Measurements from ENCODE around the gene TSPAN2. TPM values are rescaled to one million over a fixed set of nuclear protein-coding genes. Genes with fewer than 3 reads are reported as not detected.

The TSPAN2 gene
- total and polyA plus RNA-seq, 2 experiments from 2014 or later, result 2.8 to 4.1 TPM

DNA sequence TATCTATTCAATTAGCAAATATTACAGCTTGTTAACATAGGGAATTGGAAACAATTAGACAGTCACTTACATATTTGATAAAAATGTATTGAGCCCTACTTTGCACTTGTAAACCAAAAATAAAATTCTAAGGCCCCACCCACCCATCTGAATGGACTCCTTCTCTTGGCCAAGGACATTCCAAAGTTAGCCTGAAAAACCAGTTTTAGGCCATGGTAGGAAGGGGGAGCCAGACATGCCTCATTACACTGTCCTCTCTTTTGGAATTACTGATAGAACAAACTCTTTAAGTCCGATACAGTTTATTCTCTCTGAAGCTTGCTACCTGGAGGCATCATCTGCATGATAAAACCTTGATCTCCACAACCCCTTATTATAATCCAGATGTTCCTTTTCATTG lies 28.0 kb upstream of the TSPAN2 start:
- Histone ChIP-seq H3K4me3 (no peak overlapping the region), H3K4me1 (ENCODE audit: insufficient read depth) (no peaks in the 10 kb centered on the region), H4K20me1 (ENCODE audit: insufficient read depth, poor library complexity, severe bottlenecking) (no peaks in the 10 kb centered on the region), H3K27me3 (no peaks in the 10 kb centered on the region), H2AFZ (no peak overlapping the region), H3K9me3 (ENCODE audit: low read depth) (no peaks in the 10 kb centered on the region), H3K27ac (no peak overlapping the region), H3K79me2 (no peaks in the 10 kb centered on the region), H3K36me3 (replicated peaks; ENCODE audit: insufficient read depth, low read depth) (no peaks in the 10 kb centered on the region), H3K4me2 (no peak overlapping the region), H3K9me2 (replicated peaks; ENCODE audit: insufficient read depth) (no peaks in the 10 kb centered on the region)
- TF ChIP-seq EZH2 (IDR thresholded peaks at IDR 0.05; ENCODE audit: borderline replicate concordance), result no peak
- no peak for TF ChIP-seq EZH2phosphoT487 (IDR thresholded peaks at IDR 0.05; ENCODE audit: low read depth, severe bottlenecking, unreplicated experiment)
- TF ChIP-seq CTCF (IDR thresholded peaks at IDR 0.05; ENCODE audit: poor library complexity), result no peak
- WGBS (ENCODE audit: low lambda C conversion rate, missing lambda C conversion rate), result 75% methylated on average over 1 of the region's 1 CpG
- DNase-seq (ENCODE audit: low spot score), result no peak

DNA sequence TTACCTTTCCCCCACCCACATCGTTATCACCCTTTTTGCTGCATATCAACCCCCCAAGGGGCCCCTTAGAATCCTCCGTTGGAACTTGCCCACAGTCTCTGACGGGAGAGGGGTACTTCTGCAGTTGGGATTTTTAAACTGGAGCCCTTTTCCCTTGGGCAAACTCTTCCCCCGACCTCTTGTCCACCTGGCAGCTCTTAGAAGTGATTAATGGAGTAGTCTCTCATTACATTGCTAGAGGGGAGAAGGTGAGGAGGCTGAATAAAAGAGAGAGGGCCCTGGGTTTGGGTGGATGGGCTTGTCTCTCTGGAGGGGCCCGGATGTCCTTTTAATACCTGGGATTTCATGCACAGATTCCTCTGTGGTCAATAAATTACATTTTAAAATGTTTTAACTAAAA lies 27.2 kb upstream of the TSPAN2 start:
- Histone ChIP-seq H3K36me3 (replicated peaks; ENCODE audit: insufficient read depth, low read depth) (no peaks in the 10 kb centered on the region), H3K9me2 (replicated peaks; ENCODE audit: insufficient read depth) (no peaks in the 10 kb centered on the region), H2AFZ (no peak overlapping the region), H3K4me1 (ENCODE audit: insufficient read depth) (no peaks in the 10 kb centered on the region), H3K27me3 (no peaks in the 10 kb centered on the region), H4K20me1 (ENCODE audit: insufficient read depth, poor library complexity, severe bottlenecking) (no peaks in the 10 kb centered on the region), H3K27ac (no peak overlapping the region), H3K79me2 (no peaks in the 10 kb centered on the region), H3K9me3 (ENCODE audit: low read depth) (no peaks in the 10 kb centered on the region), H3K4me2 (no peak overlapping the region), H3K4me3 (no peak overlapping the region)
- WGBS (ENCODE audit: low lambda C conversion rate, missing lambda C conversion rate), result 54% methylated on average over 4 of the region's 5 CpGs
- DNase-seq (ENCODE audit: low spot score), result no peak
- TF ChIP-seq CTCF (IDR thresholded peaks at IDR 0.05; ENCODE audit: poor library complexity) (no peak), EZH2phosphoT487 (IDR thresholded peaks at IDR 0.05; ENCODE audit: low read depth, severe bottlenecking, unreplicated experiment) (no peak)

DNA sequence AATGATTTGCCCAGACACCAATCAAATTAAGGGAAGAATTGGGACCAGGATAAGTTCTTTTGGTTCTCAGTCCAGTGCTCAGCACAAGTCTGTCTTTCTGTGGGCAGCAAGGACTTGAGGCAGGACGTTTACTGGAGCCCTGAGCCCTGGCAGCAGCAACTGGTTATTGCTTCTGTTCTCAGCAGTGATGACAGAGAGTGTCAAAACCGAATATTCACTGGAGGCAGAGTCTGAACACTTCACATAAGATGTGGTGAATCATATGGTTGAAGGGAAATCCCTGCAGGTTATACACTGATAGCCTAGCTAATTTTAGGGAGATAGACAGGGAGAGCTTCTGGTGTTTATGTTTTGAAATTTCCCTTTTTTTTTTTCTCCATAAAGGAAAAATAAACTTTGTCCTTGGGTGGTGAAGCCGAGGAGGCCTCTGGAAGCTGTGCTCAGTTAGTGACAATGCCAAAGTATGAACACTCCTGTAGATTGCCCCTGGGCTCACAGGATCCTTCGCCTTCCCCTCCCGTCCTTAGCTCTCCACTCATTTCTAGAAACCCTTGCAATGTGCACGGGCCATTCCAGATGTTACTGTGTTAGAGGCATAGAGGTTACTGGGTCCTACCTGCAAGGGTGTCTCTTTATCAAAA lies 26.3 kb upstream of the TSPAN2 start:
- Histone ChIP-seq H2AFZ (no peak overlapping the region), H3K9me3 (ENCODE audit: low read depth) (no peaks in the 10 kb centered on the region)
- no peak for TF ChIP-seq EZH2 (IDR thresholded peaks at IDR 0.05; ENCODE audit: borderline replicate concordance)
- no peak for TF ChIP-seq CTCF (IDR thresholded peaks at IDR 0.05; ENCODE audit: poor library complexity)
- TF ChIP-seq EZH2phosphoT487 (IDR thresholded peaks at IDR 0.05; ENCODE audit: low read depth, severe bottlenecking, unreplicated experiment), result no peak

More for the DNA sequence above, 26.3 kb upstream of the TSPAN2 start:
- no peak overlapping the region for H3K27ac ChIP-seq
- H3K27me3 ChIP-seq, result no peaks in the 10 kb centered on the region
- DNase-seq (ENCODE audit: low spot score), result no peak
- H3K9me2 ChIP-seq (replicated peaks; ENCODE audit: insufficient read depth), result no peaks in the 10 kb centered on the region
- H3K4me2 ChIP-seq, result no peak overlapping the region
- H3K4me3 ChIP-seq, result no peak overlapping the region
- H3K79me2 ChIP-seq, result no peaks in the 10 kb centered on the region
- H3K4me1 ChIP-seq (ENCODE audit: insufficient read depth), result no peaks in the 10 kb centered on the region
- no peaks in the 10 kb centered on the region for H3K36me3 ChIP-seq (replicated peaks; ENCODE audit: insufficient read depth, low read depth)
- H4K20me1 ChIP-seq (ENCODE audit: insufficient read depth, poor library complexity, severe bottlenecking), result no peaks in the 10 kb centered on the region
- 76% methylated on average over 6 of the region's 6 CpGs for WGBS (ENCODE audit: low lambda C conversion rate, missing lambda C conversion rate)
